Measurements from ENCODE around the gene MAGEA4. TPM values are rescaled to one million over a fixed set of nuclear protein-coding genes. Genes with fewer than 3 reads are reported as not detected.
"Not testable (repeated sequence)": the region's sequence is repeated elsewhere in the genome, so short reads cannot be mapped to it uniquely, and the experiment has no call there.

Gene MAGEA4
- total and polyA plus RNA-seq, 4 donors: not detected

- WGBS (ENCODE audit: insufficient coverage): 69% methylated on average over 4 of the region's 5 CpGs
- Histone ChIP-seq H3K9me3 (ENCODE audit: control insufficient read depth, insufficient read depth, low read length) (no peaks in the 10 kb centered on the region), H3K4me3 (ENCODE audit: low read depth, low read length) (no peak overlapping the region), H3K27ac (ENCODE audit: low read depth, low read length) (no peak overlapping the region), H3K27me3 (ENCODE audit: control insufficient read depth, insufficient read depth, low read length) (no peaks in the 10 kb centered on the region), H3K4me1 (ENCODE audit: control insufficient read depth, insufficient read depth, low read length) (no peaks in the 10 kb centered on the region), H3K36me3 (ENCODE audit: control insufficient read depth, insufficient read depth, low read length) (no peaks in the 10 kb centered on the region)
- DNase-seq (ENCODE audit: low read depth in 4 of 6, low spot score in 6 of 6): no peak
Measured at GRCh38 chrX:151896734-151897474, 15.8 kb upstream of the MAGEA4 start.

- Histone ChIP-seq H3K27me3 (ENCODE audit: control insufficient read depth, insufficient read depth, low read length) (no peaks in the 10 kb centered on the region), H3K4me3 (ENCODE audit: low read depth, low read length) (no peak overlapping the region), H3K4me1 (ENCODE audit: control insufficient read depth, insufficient read depth, low read length) (no peaks in the 10 kb centered on the region), H3K9me3 (ENCODE audit: control insufficient read depth, insufficient read depth, low read length) (no peaks in the 10 kb centered on the region), H3K36me3 (ENCODE audit: control insufficient read depth, insufficient read depth, low read length) (no peaks in the 10 kb centered on the region), H3K27ac (ENCODE audit: low read depth, low read length) (no peak overlapping the region)
- 85% methylated on average over 1 of the region's 2 CpGs for WGBS (ENCODE audit: insufficient coverage)
- DNase-seq (ENCODE audit: low read depth in 4 of 6, low spot score in 6 of 6): no peak
Measured at GRCh38 chrX:151899622-151900021, 13.1 kb upstream of the MAGEA4 start.

GRCh38 chrX:151901826-151902225 lies 10.9 kb upstream of the MAGEA4 start:
- Histone ChIP-seq H3K36me3 (ENCODE audit: control insufficient read depth, insufficient read depth, low read length) (no peaks in the 10 kb centered on the region), H3K27ac (ENCODE audit: low read depth, low read length) (no peak overlapping the region), H3K9me3 (ENCODE audit: control insufficient read depth, insufficient read depth, low read length) (no peaks in the 10 kb centered on the region), H3K4me1 (ENCODE audit: control insufficient read depth, insufficient read depth, low read length) (no peaks in the 10 kb centered on the region), H3K27me3 (ENCODE audit: control insufficient read depth, insufficient read depth, low read length) (no peaks in the 10 kb centered on the region), H3K4me3 (ENCODE audit: low read depth, low read length) (no peak overlapping the region)
- no peak for DNase-seq (ENCODE audit: low read depth in 4 of 6, low spot score in 6 of 6)
- 73% methylated on average over 1 of the region's 1 CpG for WGBS (ENCODE audit: insufficient coverage)

DNA sequence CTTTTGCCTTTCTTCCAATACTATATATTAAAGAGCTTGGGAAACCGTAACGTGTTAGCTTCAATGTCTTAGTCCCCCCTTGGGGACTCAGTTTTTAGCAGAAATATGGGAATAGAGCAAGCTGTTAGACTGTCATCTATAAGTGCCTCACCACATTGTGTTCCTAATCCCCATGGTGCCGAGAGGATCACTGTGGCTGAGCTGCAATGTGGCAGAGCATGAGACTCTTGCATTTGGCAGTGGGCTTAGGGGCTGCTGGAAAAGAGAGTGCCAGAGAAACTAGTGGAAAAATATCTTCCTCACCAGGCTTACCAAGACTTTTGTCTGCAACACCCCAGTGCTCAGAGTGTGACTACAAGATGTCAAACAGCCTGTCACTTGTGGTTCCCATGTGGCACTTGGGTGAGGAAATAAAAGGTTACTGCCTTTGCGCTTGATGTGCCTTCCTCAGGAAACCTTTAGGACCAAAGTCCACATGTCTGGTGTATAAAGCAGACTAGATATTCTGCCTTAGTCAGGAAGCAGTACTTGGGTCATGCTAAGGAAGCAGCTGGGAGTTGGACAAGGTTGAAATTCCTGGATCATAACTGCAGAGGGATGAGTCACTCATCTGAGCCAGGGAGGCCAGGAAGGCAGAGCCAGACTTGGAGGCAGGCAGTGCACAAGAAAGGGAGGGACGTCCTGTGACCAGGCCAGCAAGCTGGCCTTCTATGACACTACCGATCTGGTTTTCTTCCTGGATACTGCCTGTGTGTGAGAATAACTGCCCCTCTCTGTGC lies 9.7 kb upstream of the MAGEA4 start:
- no peak for DNase-seq (ENCODE audit: low read depth in 4 of 6, low spot score in 6 of 6)
- H3K27ac ChIP-seq (ENCODE audit: low read depth, low read length): no peak overlapping the region
- no peaks in the 10 kb centered on the region for H3K27me3 ChIP-seq (ENCODE audit: control insufficient read depth, insufficient read depth, low read length)
- 77% methylated on average over 3 of the region's 6 CpGs for WGBS (ENCODE audit: insufficient coverage)
- H3K4me1 ChIP-seq (ENCODE audit: control insufficient read depth, insufficient read depth, low read length): no peaks in the 10 kb centered on the region
- H3K4me3 ChIP-seq (ENCODE audit: low read depth, low read length): no peak overlapping the region
- H3K36me3 ChIP-seq (ENCODE audit: control insufficient read depth, insufficient read depth, low read length): no peaks in the 10 kb centered on the region
- no peaks in the 10 kb centered on the region for H3K9me3 ChIP-seq (ENCODE audit: control insufficient read depth, insufficient read depth, low read length)

GRCh38 chrX:151904989-151905388 lies 7.7 kb upstream of the MAGEA4 start:
- no peak overlapping the region for H3K4me3 ChIP-seq (ENCODE audit: low read depth, low read length)
- H3K36me3 ChIP-seq (ENCODE audit: control insufficient read depth, insufficient read depth, low read length): no peaks in the 10 kb centered on the region
- H3K9me3 ChIP-seq (ENCODE audit: control insufficient read depth, insufficient read depth, low read length): no peaks in the 10 kb centered on the region
- DNase-seq (ENCODE audit: low read depth in 4 of 6, low spot score in 6 of 6): no peak
- H3K27ac ChIP-seq (ENCODE audit: low read depth, low read length): no peak overlapping the region
- H3K27me3 ChIP-seq (ENCODE audit: control insufficient read depth, insufficient read depth, low read length): no peaks in the 10 kb centered on the region
- WGBS (ENCODE audit: insufficient coverage): 56% methylated on average over 3 of the region's 12 CpGs
- H3K4me1 ChIP-seq (ENCODE audit: control insufficient read depth, insufficient read depth, low read length): no peaks in the 10 kb centered on the region

DNA sequence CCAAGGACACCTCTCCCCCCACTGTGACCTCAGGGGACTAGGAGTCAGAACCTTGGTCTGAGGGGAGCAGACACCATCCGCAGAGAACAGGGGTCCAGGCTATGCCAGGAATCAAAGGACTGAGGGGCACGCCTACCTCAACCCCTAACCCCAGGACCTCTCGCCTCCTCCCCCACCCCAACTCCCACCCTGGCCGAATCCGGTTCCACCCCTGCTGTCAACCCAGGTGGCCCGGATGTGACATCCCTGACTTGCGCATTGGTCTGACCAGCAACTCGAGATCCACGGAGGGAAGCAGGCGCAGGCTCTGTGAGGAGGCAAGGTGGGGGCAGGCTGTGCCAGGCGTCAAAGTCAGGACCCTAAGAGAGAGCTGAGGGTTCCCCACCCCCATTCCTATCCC lies 468 bp upstream of the MAGEA4 start:
- Histone ChIP-seq H3K27ac (ENCODE audit: low read depth, low read length) (no peak overlapping the region), H3K27me3 (ENCODE audit: control insufficient read depth, insufficient read depth, low read length) (no peaks in the 10 kb centered on the region), H3K4me3 (ENCODE audit: low read depth, low read length) (no peak overlapping the region), H3K9me3 (ENCODE audit: control insufficient read depth, insufficient read depth, low read length) (no peaks in the 10 kb centered on the region), H3K4me1 (ENCODE audit: control insufficient read depth, insufficient read depth, low read length) (no peaks in the 10 kb centered on the region), H3K36me3 (ENCODE audit: control insufficient read depth, insufficient read depth, low read length) (no peaks in the 10 kb centered on the region)
- DNase-seq (ENCODE audit: low read depth in 4 of 6, low spot score in 6 of 6): no peak
- whole genome bisulfite sequencing (ENCODE audit: insufficient coverage): 89% methylated on average over 7 of the region's 11 CpGs

GRCh38 chrX:151918736-151919135 lies 6.0 kb downstream of the MAGEA4 start:
- not testable (repeated sequence) for H3K27ac ChIP-seq (ENCODE audit: low read depth, low read length)

GRCh38 chrX:151919610-151920009 lies 6.9 kb downstream of the MAGEA4 start:
- Histone ChIP-seq H3K27ac (ENCODE audit: low read depth, low read length) (no peak overlapping the region), H3K27me3 (ENCODE audit: control insufficient read depth, insufficient read depth, low read length) (no peaks in the 10 kb centered on the region), H3K4me3 (ENCODE audit: low read depth, low read length) (no peak overlapping the region), H3K36me3 (ENCODE audit: control insufficient read depth, insufficient read depth, low read length) (no peaks in the 10 kb centered on the region), H3K4me1 (ENCODE audit: control insufficient read depth, insufficient read depth, low read length) (no peaks in the 10 kb centered on the region), H3K9me3 (ENCODE audit: control insufficient read depth, insufficient read depth, low read length) (peaks cover 2% of the 10 kb centered on the region)
- WGBS (ENCODE audit: insufficient coverage): 86% methylated on average over 7 of the region's 11 CpGs
- no peak for DNase-seq (ENCODE audit: low read depth in 4 of 6, low spot score in 6 of 6)

More at GRCh38 chrX:151918736-151919135, 6.0 kb downstream of the MAGEA4 start:
- not testable (repeated sequence) for H3K4me3 ChIP-seq (ENCODE audit: low read depth, low read length); H3K9me3 ChIP-seq (ENCODE audit: control insufficient read depth, insufficient read depth, low read length); H3K36me3 ChIP-seq (ENCODE audit: control insufficient read depth, insufficient read depth, low read length); DNase-seq (ENCODE audit: low read depth in 4 of 6, low spot score in 6 of 6); H3K4me1 ChIP-seq (ENCODE audit: control insufficient read depth, insufficient read depth, low read length); H3K27me3 ChIP-seq (ENCODE audit: control insufficient read depth, insufficient read depth, low read length)
- WGBS (ENCODE audit: insufficient coverage): no CpG with 5 or more reads among the region's 18 CpGs

GRCh38 chrX:151920101-151920500 lies 7.4 kb downstream of the MAGEA4 start:
- 98% methylated on average over 6 of the region's 12 CpGs for WGBS (ENCODE audit: insufficient coverage)

DNA sequence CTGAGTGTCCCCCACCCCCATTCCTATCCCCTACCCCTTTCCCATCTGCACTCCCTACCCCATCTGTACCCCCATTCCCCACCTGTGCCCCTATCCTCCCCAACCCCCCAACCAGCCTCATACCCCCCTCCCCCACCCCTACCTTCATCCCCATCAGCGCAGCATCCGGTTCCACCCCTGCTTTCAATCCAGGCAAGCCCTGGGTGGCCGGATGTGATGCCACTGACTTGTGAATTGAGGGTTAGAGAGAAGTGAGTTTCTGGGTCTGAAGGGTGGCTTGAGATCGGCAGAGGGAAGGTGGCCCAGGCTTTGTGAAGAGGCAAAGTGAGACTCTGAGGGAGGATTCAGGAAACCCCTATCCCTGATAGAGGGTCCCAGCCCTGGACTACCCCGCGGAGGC lies 7.8 kb downstream of the MAGEA4 start:
- DNase-seq (ENCODE audit: low read depth in 4 of 6, low spot score in 6 of 6): no peak
- no peaks in the 10 kb centered on the region for H3K27me3 ChIP-seq (ENCODE audit: control insufficient read depth, insufficient read depth, low read length)
- no peak overlapping the region for H3K4me3 ChIP-seq (ENCODE audit: low read depth, low read length)
- H3K4me1 ChIP-seq (ENCODE audit: control insufficient read depth, insufficient read depth, low read length): no peaks in the 10 kb centered on the region
- no peak overlapping the region for H3K27ac ChIP-seq (ENCODE audit: low read depth, low read length)
- 94% methylated on average over 3 of the region's 6 CpGs for WGBS (ENCODE audit: insufficient coverage)
- no peaks in the 10 kb centered on the region for H3K36me3 ChIP-seq (ENCODE audit: control insufficient read depth, insufficient read depth, low read length)
- peaks cover 2% of the 10 kb centered on the region for H3K9me3 ChIP-seq (ENCODE audit: control insufficient read depth, insufficient read depth, low read length)

More at GRCh38 chrX:151920101-151920500, 7.4 kb downstream of the MAGEA4 start:
- Histone ChIP-seq H3K4me1 (ENCODE audit: control insufficient read depth, insufficient read depth, low read length) (no peaks in the 10 kb centered on the region), H3K9me3 (ENCODE audit: control insufficient read depth, insufficient read depth, low read length) (peaks cover 2% of the 10 kb centered on the region), H3K27me3 (ENCODE audit: control insufficient read depth, insufficient read depth, low read length) (no peaks in the 10 kb centered on the region), H3K27ac (ENCODE audit: low read depth, low read length) (no peak overlapping the region), H3K4me3 (ENCODE audit: low read depth, low read length) (no peak overlapping the region), H3K36me3 (ENCODE audit: control insufficient read depth, insufficient read depth, low read length) (no peaks in the 10 kb centered on the region)
- DNase-seq (ENCODE audit: low read depth in 4 of 6, low spot score in 6 of 6): no peak
